ENCODE measurements around the gene GUCY1A1. TPM values are rescaled to one million over a fixed set of nuclear protein-coding genes. Genes with fewer than 3 reads are reported as not detected.

GUCY1A1 gene
- total RNA-seq, 2 donors from 2014 or later: 2.0 to 14.7 TPM

DNA sequence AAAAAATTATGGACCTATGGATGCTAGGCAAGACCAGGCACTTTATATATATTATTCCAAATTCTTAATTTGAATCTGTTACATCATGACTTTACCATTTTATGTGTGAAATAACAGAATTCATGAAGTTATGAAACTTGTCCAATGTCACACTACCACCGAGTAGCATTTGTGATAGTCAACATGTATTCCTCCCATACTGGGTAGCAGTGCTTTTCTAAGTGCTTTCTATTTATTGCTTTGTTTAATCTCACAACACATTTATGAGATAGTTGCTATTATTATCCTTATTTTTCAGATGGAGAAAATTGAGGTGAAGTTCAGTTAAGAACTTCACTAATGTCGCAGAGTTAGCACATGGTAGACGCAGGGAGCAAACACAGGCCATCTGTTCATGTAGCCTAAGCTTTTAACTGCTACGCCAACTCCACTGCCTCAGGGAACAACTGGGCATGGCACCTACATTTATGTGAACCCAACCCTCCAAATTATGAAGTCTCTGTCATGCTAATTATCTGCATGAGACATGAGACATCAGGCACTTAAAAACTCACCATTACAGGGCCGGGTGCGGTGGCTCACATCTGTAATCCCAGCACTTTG, 20.8 kb downstream of the GUCY1A1 start:
- H3K27me3 ChIP-seq: no peaks in the 10 kb centered on the region
- intact Hi-C loops (cut with DNase I): no loop called here
- no peaks in the 10 kb centered on the region for H3K4me1 ChIP-seq
- TF ChIP-seq, protein P1, sequence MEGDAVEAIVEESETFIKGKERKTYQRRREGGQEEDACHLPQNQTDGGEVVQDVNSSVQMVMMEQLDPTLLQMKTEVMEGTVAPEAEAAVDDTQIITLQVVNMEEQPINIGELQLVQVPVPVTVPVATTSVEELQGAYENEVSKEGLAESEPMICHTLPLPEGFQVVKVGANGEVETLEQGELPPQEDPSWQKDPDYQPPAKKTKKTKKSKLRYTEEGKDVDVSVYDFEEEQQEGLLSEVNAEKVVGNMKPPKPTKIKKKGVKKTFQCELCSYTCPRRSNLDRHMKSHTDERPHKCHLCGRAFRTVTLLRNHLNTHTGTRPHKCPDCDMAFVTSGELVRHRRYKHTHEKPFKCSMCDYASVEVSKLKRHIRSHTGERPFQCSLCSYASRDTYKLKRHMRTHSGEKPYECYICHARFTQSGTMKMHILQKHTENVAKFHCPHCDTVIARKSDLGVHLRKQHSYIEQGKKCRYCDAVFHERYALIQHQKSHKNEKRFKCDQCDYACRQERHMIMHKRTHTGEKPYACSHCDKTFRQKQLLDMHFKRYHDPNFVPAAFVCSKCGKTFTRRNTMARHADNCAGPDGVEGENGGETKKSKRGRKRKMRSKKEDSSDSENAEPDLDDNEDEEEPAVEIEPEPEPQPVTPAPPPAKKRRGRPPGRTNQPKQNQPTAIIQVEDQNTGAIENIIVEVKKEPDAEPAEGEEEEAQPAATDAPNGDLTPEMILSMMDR (IDR thresholded peaks at IDR 0.05): no peak
- H3K36me3 ChIP-seq: no peaks in the 10 kb centered on the region
- no peak overlapping the region for H3K4me3 ChIP-seq
- no peak overlapping the region for H3K9ac ChIP-seq (ENCODE audit: low read depth in 2 of 2, low read length in 2 of 2)
- DNase-seq: no peak
- no peak overlapping the region for H3K27ac ChIP-seq
- no peaks in the 10 kb centered on the region for H3K9me3 ChIP-seq

- Histone ChIP-seq H3K4me3 (no peak overlapping the region), H3K36me3 (no peaks in the 10 kb centered on the region), H3K27me3 (no peaks in the 10 kb centered on the region), H3K27ac (no peak overlapping the region), H3K9ac (ENCODE audit: low read depth in 2 of 2, low read length in 2 of 2) (no peak overlapping the region), H3K9me3 (no peaks in the 10 kb centered on the region), H3K4me1 (no peaks in the 10 kb centered on the region)
- intact Hi-C loops (cut with DNase I): no loop called here
- no peak for DNase-seq
- TF ChIP-seq, protein P1 (IDR thresholded peaks at IDR 0.05): no peak
Measured at GRCh38 chr4:155688211-155688610, 21.6 kb downstream of the GUCY1A1 start.

DNA sequence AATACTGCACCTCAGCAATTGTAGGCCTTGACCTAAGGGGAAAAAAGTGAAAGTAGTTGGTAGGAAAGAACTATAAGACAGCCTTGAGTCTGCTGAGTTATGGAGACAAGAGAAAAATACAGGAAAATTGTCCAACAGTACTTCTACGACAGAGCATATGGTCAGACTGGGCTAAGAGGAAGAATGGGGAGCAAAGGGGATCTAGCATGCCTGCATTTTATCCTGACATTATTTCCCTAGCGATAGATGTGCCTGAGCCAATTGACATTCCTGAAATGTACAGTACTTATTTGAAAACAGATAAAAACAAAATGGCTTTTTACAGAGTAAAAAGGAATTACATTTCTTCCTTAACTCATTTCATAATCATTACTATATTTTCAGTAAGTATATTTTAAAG, 22.2 kb downstream of the GUCY1A1 start:
- TF ChIP-seq, protein P1 (IDR thresholded peaks at IDR 0.05): no peak
- no peak overlapping the region for H3K27ac ChIP-seq
- no peaks in the 10 kb centered on the region for H3K9me3 ChIP-seq
- H3K4me3 ChIP-seq: no peak overlapping the region
- H3K4me1 ChIP-seq: no peaks in the 10 kb centered on the region
- H3K27me3 ChIP-seq: no peaks in the 10 kb centered on the region
- H3K36me3 ChIP-seq: no peaks in the 10 kb centered on the region
- H3K9ac ChIP-seq (ENCODE audit: low read depth in 2 of 2, low read length in 2 of 2): no peak overlapping the region
- no peak for DNase-seq
- intact Hi-C loops (cut with DNase I): no loop called here

- DNase-seq: no peak
- intact Hi-C loops (cut with DNase I): no loop called here
- no peak overlapping the region for H3K9ac ChIP-seq (ENCODE audit: low read depth in 2 of 2, low read length in 2 of 2)
- no peak overlapping the region for H3K4me3 ChIP-seq
- TF ChIP-seq, protein P1 (IDR thresholded peaks at IDR 0.05): no peak
- H3K4me1 ChIP-seq: no peaks in the 10 kb centered on the region
- H3K27me3 ChIP-seq: no peaks in the 10 kb centered on the region
- H3K27ac ChIP-seq: no peak overlapping the region
- no peaks in the 10 kb centered on the region for H3K36me3 ChIP-seq
- H3K9me3 ChIP-seq: no peaks in the 10 kb centered on the region
Measured at GRCh38 chr4:155690044-155690837, 23.6 kb downstream of the GUCY1A1 start.

DNA sequence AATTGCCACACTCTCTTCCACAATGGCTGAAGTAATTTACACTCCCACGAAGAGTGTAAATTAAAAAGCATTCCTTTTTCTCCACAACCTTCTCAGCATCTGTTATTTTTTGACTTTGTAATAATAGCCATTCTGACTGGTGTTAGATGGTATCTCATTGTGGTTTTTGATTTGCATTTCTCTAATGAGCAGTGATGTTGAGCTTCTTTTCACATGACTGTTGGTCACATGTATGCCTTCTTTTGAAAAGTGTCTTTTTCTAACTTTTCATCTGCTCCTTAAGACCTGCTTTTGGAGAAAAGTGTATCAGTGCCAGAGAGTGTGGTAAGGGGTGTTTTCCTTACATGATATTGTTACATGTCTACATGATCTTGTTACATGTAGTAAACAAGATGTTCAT, 25.7 kb downstream of the GUCY1A1 start:
- Histone ChIP-seq H3K27me3 (no peaks in the 10 kb centered on the region), H3K27ac (no peak overlapping the region), H3K9me3 (no peaks in the 10 kb centered on the region), H3K36me3 (no peaks in the 10 kb centered on the region), H3K4me1 (no peaks in the 10 kb centered on the region), H3K4me3 (no peak overlapping the region), H3K9ac (ENCODE audit: low read depth in 2 of 2, low read length in 2 of 2) (no peak overlapping the region)
- TF ChIP-seq, protein P1 (IDR thresholded peaks at IDR 0.05): no peak
- DNase-seq: no peak
- intact Hi-C loops (cut with DNase I): no loop called here
